CD1c-positive myeloid dendritic cell (primary cell): ENCODE measurements around the gene DUSP15.
"Not testable (repeated sequence)": the region's sequence is repeated elsewhere in the genome, so short reads cannot be mapped to it uniquely, and the experiment has no call there.

ENCODE experiments used
- DNase-seq: peaks from one replicate; pipeline ENCODE4 v3.0.0-alpha.2; 2016; ENCODE audit errors: extremely low spot score

The DUSP15 gene

DNA sequence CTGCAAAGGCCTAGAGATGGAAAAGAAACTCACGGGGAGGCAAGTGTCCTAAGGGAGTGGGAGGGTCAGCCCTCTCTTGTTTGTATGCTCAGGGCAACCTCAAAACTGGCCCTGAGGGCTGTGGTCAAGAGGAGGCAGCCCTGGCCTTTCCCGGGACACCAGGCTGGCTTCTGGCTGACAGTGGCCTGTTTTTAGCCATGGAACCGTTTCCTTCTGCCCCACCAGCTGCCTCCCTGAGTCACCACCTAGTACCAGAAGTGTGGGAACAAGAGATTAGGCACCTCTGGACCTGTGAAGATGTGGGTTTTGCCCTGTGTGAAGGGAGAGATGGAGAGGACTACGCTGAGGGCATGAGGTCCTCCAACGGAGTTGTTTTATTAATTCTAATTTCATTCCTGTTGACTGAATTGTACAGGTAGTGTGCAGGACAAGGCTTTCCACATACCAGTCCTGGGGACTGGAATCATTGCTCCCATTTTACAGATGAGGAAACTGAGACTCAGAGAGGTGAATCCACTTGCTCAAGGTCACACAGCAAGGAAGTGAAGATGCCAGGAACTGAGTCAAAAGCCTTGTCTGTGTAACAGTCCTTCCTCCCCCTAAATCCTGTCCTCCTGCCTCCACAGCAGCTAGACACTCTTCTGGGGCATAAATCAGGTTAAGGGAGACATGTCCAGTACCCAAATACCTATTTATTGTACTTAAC is 30.4 kb downstream of the DUSP15 start:
- DNase-seq: no peak

DNA sequence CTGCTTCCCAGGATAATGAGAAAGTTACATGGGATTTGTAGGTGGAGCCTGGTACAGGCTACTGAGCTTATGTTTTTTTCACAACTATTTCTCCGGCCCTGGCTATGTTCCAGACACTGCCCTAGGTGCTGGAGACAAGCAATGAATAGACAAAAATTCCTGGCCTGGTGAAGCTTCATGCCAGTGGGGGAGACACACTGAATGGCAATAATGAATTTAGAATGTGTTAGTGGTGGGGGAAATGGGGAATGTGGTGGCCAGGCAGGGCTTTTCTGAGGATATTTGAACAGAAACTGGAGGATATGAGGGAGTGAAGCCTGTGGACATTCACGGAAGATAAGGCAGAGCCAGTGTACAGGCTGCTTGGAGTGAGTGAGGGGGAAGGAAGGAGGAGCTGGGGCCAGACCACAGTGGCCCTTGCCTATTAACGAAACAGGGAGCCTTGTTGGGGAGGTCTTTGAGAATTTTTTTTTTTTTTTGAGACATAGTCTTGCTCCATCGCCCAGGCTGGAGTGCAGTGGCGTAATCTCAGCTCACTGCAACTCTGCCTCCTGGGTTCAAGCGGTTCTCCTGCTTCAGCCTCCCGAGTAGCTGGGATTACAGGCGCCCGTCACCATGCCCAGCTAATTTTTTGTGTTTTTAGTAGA is 31.6 kb downstream of the DUSP15 start:
- DNase-seq: no peak

DNA sequence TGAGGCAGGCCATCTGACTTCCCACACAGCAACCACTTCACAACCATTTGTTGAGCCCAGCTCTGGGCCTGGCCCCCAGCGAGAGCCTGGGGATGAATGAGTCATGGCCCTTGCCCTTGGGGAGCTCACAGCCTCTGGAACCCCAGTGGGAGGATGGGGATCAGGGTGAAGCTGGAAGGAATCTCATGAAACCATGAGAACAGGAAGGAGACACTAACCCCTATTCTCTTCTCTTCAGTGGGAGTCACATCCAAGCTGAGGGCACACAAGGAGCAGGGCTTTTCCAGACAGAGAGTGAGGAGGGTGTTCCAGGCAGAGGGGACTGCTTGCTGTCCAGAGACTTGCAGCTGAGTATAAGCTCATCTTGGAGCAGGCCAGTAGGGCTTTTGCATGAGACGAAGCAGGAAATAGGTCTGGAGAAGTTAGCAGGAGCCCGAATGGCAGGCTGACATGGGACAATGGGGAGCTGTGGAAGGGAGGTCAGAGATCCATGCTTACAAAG is 32.4 kb downstream of the DUSP15 start:
- peak; percentile 38 for DNase-seq

DNA sequence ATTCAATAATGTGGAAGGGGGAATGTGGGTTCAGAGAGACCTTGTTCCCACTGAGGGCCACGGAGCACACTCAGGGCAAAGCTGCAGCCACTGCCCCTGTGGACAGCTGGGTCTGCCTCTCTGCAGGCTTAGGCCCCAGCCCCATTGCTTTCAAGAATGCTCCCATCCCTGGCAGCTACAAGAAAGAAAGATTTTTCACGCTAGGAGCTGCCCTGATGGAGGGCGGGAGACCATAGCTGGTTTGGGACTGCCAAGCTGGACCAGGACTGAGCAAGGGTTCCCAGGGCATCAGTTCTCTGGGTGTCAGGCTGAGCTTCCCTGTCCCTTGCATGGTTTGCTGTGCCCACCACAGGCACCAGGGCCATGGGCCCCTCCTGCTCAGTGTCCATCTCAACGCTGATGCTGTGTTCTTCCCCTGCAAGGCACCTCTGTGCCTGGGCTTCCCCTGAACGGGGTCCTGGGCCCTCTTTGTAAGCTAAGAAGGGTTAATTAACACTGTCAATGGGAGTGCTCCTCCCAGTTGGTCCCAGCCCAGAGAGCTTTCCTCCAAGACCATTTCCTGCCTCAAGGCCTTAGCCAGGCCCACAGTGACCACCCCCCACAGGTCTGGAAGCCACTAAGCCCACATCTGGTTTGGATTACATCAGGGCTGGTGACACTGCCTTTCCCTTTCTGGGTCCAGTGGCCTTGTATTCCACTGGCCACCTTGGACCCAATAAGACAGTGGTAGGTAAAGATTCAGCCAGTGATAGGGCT is 33.3 kb downstream of the DUSP15 start:
- DNase-seq: no peak

DNA sequence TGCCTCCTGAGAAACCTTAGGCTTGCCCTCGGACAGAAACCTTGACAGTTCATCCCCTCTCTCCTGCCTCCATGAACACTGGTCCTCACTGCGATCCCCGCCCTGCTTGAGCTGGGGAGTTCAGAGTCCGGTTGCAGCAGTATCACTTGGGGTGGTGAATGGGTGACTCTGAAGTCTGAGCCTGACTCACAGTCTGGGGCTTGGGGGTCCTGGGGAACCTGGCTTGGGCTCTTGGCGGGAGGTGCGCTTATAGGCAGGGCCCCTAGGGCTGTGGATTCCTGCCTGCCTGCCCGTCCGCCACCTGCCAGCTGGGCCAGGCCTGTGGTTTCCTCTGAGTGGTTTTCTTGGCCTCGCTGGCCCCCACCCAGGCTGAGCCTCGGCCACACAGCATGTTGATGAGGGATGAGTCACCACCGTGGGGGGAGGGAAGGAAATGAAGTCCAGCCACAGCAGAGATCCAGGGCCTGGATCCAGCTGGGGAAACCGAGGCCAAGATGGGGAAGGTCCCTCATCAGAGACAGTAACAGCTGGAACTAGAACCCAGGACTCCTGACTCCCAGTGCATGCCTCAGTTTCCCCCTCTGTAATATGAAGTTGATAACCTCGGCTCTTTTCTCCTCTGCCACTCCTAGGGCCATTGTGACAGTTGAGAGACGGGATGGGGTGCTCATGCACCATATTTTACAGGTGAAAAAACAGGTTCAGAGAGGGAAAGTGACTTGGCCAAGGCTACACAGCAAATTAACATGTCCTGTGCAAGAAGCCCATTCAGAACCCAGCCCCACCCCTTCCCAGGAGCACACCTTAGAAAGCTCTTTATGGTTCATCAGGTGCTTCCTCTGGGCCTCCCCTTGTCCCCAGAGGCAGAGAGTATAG is 34.1 kb downstream of the DUSP15 start:
- peak; percentile 62 for DNase-seq

DNA sequence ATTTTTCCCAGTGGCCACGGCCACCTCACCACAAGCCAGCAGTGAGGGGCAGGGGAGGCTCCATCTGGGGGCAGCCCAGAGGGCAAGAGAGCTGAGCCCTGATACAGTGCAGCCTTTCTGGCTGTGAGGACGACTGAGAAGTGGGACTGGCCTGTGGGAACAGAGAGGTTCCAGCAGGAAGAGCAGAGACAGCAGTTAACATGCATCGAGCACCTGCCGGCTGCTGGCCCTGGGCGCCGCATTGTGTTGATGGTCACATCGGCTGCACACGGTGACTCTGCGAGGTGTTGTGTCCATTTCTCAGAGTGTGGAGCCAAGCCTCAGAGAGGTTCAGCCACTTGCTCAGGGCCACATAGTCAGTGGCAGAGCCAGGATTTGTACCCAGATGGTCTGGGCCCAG is 34.8 kb downstream of the DUSP15 start:
- no peak for DNase-seq

DNA sequence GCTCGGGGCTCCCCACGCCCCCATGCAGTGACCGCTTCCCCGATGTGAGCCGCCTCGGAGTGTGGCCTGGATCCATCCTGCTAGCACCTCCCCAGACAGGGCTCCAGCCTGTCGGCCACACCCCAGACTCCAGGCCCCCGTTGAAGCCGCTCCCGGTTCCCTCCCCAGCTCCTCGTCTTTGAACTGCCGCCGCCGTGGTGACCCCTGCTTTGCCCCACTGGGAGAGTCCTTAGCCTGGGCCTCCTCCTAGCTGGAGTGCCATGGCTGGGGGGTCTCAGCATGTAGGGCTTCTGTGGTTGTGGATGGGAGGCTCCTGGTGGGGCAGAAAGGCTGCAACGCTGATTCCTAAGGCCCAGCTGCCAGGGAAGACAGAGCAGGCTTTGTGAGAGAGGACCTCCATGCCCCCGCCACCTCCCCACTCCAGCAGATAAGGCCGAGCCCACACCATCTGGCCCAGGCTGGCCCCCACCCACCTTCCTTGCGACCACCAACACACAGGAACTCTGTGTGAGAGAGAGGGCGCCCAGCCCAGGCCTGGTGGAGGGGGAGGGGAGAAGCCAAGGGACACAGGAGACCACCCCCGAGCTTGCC is 36.3 kb downstream of the DUSP15 start:
- DNase-seq: no peak

DNA sequence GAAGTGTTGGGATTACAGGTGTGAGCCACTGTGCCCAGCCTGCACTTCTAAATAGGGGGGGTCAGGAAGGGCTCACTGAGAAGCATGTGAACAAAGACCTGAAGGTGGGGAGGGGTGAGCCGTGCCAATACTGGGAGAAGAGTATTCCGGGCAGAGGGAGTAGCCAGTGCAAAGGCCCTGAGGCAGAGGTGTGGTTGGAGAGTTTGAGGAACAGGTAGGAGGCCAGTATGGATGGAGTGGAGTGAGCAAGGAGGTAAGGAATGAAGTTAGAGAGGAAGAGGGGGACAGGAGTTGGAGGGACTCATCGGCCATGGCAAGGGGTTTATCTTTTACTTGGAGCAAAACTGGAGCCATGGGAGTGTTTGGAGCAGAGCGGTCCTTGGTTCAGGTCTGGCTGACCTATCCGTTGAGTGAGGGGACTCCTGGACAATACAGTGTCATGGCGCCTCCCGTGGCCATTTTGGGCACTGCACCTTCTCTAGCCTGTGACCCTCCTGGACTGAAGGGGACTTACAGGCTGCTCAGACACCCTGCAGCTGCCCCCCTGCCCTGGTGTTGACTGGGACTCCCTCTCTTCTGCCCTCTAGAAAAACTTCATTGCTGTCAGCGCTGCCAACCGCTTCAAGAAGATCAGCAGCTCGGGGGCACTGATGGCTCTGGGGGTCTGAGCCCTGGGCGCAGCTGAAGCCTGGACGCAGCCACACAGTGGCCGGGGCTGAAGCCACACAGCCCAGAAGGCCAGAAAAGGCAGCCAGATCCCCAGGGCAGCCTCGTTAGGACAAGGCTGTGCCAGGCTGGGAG is 37.0 kb downstream of the DUSP15 start:
- DNase-seq: peak; percentile 67

DNA sequence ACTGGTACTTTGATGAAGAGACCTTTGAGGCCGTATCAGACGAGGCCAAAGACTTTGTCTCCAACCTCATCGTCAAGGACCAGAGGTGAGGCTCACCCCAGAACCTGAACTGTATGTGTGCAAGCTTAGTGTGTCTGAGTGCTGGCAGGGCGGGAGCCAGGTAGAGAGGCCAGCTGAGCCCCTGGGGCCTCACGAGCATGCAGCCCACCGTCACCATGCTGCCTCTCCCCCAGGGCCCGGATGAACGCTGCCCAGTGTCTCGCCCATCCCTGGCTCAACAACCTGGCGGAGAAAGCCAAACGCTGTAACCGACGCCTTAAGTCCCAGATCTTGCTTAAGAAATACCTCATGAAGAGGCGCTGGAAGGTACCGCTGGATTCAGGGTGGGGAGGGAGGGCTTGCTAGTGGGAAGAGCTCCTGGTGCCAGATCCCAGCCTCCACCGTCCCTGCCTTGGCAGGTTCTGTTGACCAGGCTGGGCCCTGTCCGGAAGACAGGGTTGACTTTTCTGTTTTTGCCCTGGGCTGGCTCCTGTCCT is 38.5 kb downstream of the DUSP15 start:
- no peak for DNase-seq

DNA sequence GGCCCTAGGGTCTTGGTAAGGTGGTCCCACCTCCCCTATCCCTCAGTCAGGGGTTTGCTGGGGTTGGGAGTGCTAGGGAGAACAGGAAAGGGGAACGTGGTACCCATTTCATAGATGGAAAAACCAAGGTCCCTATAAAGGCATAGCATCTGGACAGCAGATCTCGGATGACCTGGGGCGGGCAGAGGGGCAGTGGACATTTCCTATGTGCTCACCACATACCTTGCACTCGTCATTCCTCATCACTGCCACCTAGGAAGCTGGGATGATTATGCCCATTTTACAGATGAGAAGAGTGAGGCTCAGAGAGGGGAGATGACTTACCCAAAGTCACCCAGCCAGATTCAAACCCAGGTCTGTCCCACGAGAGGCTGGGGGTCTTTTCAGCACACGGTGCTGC is 39.1 kb downstream of the DUSP15 start:
- DNase-seq: no peak

DNA sequence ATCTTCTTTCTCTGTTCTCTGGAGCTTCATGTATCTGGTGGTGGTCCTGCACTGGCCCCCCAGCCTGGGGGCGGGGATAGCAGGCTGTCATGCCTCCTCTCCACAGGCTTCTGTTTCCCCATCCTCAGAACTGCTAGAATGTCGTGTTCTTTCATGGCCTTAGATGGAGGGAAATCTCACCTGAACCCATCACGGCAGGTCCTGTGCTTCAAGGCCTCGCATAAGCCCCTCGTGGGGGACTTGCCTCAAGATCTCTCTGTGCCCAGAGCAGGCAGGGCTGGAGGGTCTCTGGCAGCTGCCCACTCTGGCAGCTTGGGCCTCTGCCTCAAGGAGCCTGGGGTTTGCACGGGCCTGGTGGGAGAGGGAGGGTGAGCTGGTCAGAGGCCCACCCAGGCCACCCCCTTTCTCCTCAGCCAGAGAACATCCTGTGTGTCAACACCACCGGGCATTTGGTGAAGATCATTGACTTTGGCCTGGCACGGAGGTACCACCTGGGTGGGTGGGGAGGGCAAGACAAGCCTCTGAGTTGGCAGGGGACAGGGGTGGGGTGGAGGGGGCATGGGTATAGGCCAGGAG is 39.8 kb downstream of the DUSP15 start:
- DNase-seq: no peak

DNA sequence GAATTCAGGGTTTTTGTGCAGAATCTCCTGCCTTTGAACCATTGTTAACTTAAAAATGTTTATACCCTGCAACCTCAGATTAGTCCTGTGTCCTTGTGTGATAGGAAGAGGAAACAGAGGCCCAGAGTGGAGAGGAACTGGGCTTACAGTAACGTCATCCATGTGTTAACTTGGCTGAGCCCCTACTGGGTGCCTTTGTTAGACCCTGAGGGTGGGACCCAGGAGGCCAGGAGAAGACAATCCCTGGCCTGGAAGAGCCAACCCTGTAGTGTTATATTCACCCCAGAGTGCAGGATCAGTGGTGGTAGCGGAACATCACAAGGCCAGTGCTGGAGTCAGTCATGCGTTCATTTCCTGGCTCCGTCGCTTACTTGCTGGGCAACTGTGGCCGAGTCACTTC is 40.6 kb downstream of the DUSP15 start:
- DNase-seq: no peak

DNA sequence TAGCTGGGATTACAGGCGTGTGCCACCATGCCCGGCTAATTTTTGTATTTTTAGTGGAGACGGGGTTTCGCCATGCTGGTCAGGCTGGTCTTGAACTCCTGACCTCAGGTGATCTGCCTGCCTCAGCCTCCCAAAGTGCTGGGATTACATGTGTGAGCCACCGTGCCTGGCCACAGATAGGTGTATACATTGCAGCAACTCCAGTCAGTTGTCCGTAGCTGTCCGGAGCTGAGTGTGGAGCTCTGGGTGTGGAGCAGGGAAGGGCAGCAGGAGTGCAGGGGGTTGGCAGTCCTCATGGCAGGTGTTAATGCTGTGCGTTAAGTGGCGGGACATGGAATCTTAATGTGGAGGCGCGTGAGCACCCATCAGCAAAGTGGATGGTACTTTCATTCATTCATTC is 42.3 kb downstream of the DUSP15 start:
- DNase-seq: not testable (repeated sequence)

DNA sequence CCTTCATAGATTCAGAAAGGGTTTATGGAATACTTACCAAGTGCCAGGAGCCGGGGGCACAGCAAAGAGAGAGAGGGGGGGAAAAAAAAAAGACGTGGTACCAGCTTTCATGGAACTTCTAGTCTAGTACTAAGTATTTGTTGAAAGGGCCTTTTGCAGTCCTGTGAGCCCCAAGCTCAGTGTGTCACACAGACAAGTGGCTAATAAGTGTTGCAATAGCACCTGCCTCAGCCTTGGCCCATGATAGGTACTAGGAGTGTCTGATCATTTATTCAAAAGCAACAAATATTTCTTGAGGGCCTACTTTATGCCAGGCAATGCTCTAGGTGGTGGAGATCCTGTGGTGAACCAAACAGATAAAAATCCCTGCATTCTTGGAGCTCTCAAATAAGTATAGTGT is 43.3 kb downstream of the DUSP15 start:
- no peak for DNase-seq

DNA sequence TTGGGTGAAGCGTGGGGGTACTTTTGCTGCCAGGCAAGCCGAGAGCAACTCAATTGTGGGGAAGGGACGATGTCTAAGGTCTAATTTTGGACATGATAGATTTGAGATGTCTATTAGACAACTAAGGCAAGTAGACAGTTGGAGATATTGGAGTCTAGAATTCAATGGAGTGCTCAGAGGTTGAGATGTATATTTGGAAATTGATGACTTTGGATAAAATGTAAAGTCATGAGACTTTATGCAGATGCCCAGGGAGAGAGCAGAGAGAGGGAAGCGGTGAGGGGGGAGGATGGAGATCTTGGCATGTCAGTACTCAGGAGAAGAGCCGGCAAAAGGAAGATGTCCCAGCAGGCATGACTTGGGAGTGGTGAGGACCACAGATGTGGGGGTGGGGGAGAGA is 44.3 kb downstream of the DUSP15 start:
- no peak for DNase-seq

DNA sequence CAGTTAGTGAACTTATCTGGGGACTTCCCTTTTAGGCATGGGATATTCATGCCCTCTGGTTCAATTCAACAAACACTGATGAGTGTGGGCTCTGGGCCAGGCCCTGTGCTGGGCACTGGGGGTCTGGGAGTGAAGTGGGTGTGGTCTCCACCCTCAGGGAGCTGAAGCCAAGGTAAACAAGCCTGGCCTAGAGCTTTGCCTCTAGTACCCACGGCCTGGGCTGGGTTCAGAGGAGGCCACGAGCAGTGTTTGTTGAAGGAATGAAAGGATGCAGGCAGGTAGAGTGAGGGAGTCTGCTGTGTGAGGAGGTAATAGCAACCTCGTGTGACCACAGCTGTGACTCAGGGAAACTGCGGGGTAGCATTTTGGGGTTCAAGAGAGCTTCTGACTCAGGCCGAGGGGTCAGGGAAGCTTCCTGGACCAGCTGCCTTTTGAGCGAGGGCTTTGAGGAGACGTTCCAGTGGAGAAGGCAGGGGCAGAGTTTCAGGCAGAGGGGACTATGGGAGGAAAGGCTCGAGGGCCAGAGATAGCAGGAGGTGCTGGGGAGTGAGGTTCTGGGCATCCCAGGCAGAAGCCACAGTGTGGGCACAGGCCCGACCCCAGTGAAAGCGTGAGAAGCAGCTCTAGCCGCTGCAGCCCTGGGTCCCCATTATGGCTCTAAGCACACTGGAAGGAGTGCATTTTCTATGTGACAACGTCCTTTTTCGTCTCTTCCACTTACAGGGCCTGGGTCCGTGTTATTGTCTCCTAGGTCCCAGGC is 45.6 kb downstream of the DUSP15 start:
- no peak for DNase-seq

DNA sequence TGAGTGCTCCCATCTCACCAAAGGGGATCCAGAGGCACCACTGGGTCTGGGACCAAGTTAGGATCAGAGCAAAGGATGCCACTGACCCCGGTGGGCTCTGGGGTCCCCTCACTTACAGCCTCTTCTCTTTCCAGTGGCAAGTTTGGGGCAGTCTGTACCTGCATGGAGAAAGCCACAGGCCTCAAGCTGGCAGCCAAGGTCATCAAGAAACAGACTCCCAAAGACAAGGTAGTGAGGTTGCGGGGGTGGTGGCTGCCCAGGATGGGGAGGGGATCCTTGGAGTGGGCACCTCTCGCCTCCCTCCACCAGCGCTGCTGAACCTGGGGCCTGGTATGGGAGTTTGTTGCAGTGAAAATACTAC is 46.2 kb downstream of the DUSP15 start:
- DNase-seq: no peak

DNA sequence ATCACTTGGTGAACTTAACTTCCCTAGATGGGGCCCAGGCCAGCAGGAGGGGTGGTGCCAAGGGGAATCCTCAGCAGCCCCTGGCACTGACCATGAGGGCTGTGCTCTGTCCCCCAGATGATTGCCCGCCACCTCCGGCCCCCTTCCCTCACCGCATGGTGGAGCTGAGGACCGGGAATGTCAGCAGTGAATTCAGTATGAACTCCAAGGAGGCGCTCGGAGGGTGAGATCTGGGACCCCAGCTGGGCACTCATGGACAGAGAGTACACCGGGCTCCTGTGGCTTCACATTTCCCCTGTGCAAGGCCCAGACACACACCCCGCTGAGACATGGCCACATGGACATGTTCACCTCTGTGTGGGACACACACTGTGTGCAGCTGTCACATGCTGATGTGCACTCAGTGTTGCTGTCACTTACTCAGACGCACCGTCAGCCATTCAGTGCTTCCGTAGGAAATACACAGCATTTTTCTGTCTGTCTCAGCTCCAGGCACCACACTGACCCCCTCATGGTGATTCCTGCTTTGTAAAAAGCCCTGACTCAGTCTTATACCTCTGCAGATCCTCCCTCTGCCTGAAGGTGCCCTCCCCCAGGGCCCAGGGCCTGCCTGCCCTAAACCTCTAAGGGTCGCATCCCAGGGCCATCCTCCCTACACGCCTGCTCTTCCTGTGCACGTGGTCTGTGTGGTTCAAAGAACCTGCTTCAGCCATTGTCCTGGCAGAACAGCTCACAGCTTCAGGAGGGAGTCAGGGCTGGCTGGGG is 46.8 kb downstream of the DUSP15 start:
- DNase-seq: no peak
